ENCODE measurements around the gene CCDC158.
A peak's percentile ranks its signal among the peaks of the same experiment; 100 is the strongest.

CCDC158 gene

DNA sequence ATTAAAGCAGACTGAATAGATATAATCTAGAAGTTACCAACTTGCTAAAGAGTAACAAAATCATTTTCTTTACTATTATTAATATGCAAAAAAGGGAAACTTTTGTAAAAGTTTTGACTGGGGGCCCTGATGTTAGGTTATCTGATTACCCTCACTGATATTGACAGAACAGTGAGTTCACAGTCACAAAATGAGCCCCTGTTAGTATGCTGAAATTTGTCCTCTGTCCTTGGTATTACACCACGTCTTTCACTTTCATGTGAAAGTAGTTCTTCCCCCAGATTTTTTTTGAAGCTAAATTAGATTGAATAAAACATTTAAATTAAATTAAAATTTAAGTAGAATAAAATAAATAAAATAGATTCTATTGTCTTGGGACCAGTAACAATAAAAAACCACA lies 108.5 kb downstream of the CCDC158 start:
- ChIA-PET CTCF (interaction anchor here (0.7 kb wide), 1 partner anchor 479 kb away, joined by 3 read pairs; no protein-coding TSS in a partner anchor), POLR2A (ENCODE audit: low non-redundant PET) (no interaction called here)
- H3K27ac ChIP-seq, result no peak overlapping the region
- TF ChIP-seq, protein P1, sequence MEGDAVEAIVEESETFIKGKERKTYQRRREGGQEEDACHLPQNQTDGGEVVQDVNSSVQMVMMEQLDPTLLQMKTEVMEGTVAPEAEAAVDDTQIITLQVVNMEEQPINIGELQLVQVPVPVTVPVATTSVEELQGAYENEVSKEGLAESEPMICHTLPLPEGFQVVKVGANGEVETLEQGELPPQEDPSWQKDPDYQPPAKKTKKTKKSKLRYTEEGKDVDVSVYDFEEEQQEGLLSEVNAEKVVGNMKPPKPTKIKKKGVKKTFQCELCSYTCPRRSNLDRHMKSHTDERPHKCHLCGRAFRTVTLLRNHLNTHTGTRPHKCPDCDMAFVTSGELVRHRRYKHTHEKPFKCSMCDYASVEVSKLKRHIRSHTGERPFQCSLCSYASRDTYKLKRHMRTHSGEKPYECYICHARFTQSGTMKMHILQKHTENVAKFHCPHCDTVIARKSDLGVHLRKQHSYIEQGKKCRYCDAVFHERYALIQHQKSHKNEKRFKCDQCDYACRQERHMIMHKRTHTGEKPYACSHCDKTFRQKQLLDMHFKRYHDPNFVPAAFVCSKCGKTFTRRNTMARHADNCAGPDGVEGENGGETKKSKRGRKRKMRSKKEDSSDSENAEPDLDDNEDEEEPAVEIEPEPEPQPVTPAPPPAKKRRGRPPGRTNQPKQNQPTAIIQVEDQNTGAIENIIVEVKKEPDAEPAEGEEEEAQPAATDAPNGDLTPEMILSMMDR (conservative IDR thresholded peaks at IDR 0.05; ENCODE audit: low read depth), result no peak
- no peak for DNase-seq (ENCODE audit: low spot score)

- DNase-seq (ENCODE audit: low spot score), result no peak
- TF ChIP-seq, protein P1 (conservative IDR thresholded peaks at IDR 0.05; ENCODE audit: low read depth), result no peak
- H3K27ac ChIP-seq, result no peak overlapping the region
- POLR2A ChIA-PET (ENCODE audit: low non-redundant PET), result no interaction called here
- CTCF ChIA-PET, result no interaction called here
These were observed 109.0 kb downstream of the CCDC158 start for GRCh38 chr4:76311896-76312331.

- ChIA-PET POLR2A (ENCODE audit: low non-redundant PET) (no interaction called here), CTCF (no interaction called here)
- TF ChIP-seq, protein P1 (conservative IDR thresholded peaks at IDR 0.05; ENCODE audit: low read depth), result no peak
- no peak overlapping the region for H3K27ac ChIP-seq
- no peak for DNase-seq (ENCODE audit: low spot score)
These were observed 110.3 kb downstream of the CCDC158 start for GRCh38 chr4:76310683-76311082.

DNA sequence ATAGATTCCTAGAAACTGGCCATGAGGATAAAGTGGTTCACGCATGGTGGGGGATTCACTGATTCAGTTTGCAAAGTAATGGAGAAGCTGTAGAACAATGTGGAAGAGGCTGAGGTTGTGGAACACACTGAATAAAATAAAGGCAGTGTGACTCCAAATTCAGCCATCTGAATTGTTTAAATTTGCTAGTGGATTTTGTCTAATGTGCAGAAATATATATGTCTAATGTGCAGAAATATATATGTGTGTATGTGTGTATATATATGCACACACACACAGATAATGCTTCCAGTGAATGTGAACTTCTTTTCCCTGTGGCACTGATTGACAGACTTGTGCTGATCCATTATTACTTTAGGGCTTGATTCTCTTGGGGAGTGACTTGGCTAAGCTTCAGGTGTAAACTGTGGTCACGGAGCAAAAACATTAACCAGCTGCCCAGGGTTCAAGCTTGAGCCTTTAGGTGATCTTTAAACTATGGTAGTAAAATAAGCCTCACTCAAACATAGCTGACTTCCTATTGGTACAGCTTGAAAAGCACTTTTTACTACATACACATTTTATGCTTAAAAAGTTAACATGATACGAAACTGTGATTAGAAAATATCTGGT lies 110.9 kb downstream of the CCDC158 start:
- TF ChIP-seq, protein P1 (conservative IDR thresholded peaks at IDR 0.05; ENCODE audit: low read depth), result no peak
- POLR2A ChIA-PET (ENCODE audit: low non-redundant PET), result no interaction called here
- no peak overlapping the region for H3K27ac ChIP-seq
- DNase-seq (ENCODE audit: low spot score), result no peak
- CTCF ChIA-PET, result no interaction called here

GRCh38 chr4:76308548-76308947 lies 112.4 kb downstream of the CCDC158 start:
- POLR2A ChIA-PET (ENCODE audit: low non-redundant PET), result no interaction called here
- TF ChIP-seq, protein P1 (conservative IDR thresholded peaks at IDR 0.05; ENCODE audit: low read depth), result no peak
- no peak overlapping the region for H3K27ac ChIP-seq
- no peak for DNase-seq (ENCODE audit: low spot score)
- CTCF ChIA-PET, result no interaction called here

DNA sequence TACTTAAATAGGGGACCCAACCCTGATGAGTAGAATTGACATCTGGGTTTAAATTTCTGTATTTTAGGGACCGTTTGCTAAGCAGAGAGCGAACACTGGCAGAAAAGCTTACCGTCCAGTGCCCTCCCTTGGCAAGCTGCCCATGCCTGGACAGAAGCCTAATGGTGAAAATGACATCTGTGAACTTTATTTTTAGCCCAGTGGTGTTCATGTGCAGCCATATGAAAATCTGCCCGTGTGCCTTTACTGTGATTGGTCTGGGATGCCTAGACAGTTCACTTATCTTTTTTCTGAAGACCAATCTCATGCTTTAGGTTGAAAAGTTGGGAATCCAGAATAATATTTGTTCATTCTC lies 113.3 kb downstream of the CCDC158 start:
- TF ChIP-seq, protein P1 (conservative IDR thresholded peaks at IDR 0.05; ENCODE audit: low read depth), result no peak
- CTCF ChIA-PET, result interaction anchor here (0.7 to 2.6 kb wide), 3 partner anchors 94 to 332 kb away, joined by 3 to 16 read pairs (median 3); partner anchors contain the start of gene SCARB2
- DNase-seq (ENCODE audit: low spot score), result no peak
- H3K27ac ChIP-seq, result peak overlapping the region; percentile 82
- POLR2A ChIA-PET (ENCODE audit: low non-redundant PET), result interaction anchor here (0.7 kb wide), 1 partner anchor 112 kb away, joined by 3 read pairs; no protein-coding TSS in a partner anchor

All from RWPE1 (cell line).